Kidney (tissue), 14 donors: ENCODE measurements around the gene RRAD. TPM values are rescaled to one million over a fixed set of nuclear protein-coding genes. Genes with fewer than 3 reads are reported as not detected.
"Not testable (repeated sequence)": the region's sequence is repeated elsewhere in the genome, so short reads cannot be mapped to it uniquely, and the experiment has no call there.

Experiments used
- DNase-seq, 5 donors: peaks; one replicate each; pipeline ENCODE4 v3.0.0-alpha.2; 2013 to 2020
- FAIRE-seq: peaks from 2 replicates; lab custom pipeline; 2012; peaks lifted over from hg19 to GRCh38; lab: Jason Lieb, UNC
- H3K27ac ChIP-seq, 2 donors: one replicate each; pipeline ENCODE4 v1.7.0; 2013; ENCODE audit warnings: low read depth in 2 of 2, low read length in 2 of 2, inconsistent platforms in 1 of 2
- H3K27me3 ChIP-seq: one replicate; pipeline ENCODE4 v1.7.1; 2013; ENCODE audit warnings: low read length, inconsistent platforms; ENCODE audit not compliant: control insufficient read depth, insufficient read depth
- H3K36me3 ChIP-seq, 3 donors: one replicate each; pipeline versions ENCODE4 v1.7.0 to v1.7.1; 2013; ENCODE audit warnings: low read length in 3 of 3, control low read depth in 1 of 3, inconsistent platforms in 1 of 3; ENCODE audit not compliant: insufficient read depth in 3 of 3, control insufficient read depth in 2 of 3
- H3K4me1 ChIP-seq, 3 donors: one replicate each; pipeline versions ENCODE4 v1.7.0 to v1.7.1; 2013; ENCODE audit warnings: low read length in 3 of 3, inconsistent platforms in 1 of 3, low read depth in 1 of 3; ENCODE audit not compliant: control insufficient read depth in 2 of 3, insufficient read depth in 2 of 3
- H3K4me3 ChIP-seq, 3 donors: one replicate each; pipeline versions ENCODE4 v1.7.0 to v1.8.1; 2013; ENCODE audit warnings: low read length in 3 of 3, control low read depth in 1 of 3, inconsistent platforms in 1 of 3
- H3K9ac ChIP-seq, 3 donors: one replicate each; pipeline versions ENCODE4 v1.7.0 to v1.7.1; 2013; ENCODE audit warnings: low read length in 3 of 3, control low read depth in 1 of 3, inconsistent platforms in 1 of 3
- H3K9me3 ChIP-seq, 3 donors: one replicate each; pipeline versions ENCODE4 v1.7.0 to v1.7.1; 2013; ENCODE audit warnings: low read length in 3 of 3, control low read depth in 1 of 3, inconsistent platforms in 1 of 3; ENCODE audit not compliant: control insufficient read depth in 2 of 3, insufficient read depth in 1 of 3
- intact Hi-C: fragments of 100-400 bp; cut with DNase I; formaldehyde crosslinking; loops from one replicate; pipeline ENCODE4 v1.11.1; 2022
- polyA plus RNA-seq: library from polyadenylated mRNA; stranded (reverse); fragments of 350-450 nt; fragmentation: Illumina TruSeq; extraction: RNeasy Lipid Tissue Mini Kit (QIAGEN cat#74804); gene quantifications from one replicate; pipeline ENCODE4 v1.2.3, GENCODE V29; 2014; ENCODE audit warnings: low read depth, low replicate concordance; ENCODE audit not compliant: insufficient read depth
- total RNA-seq: library from RNA; stranded (reverse); fragmentation: NEBNext Ultra II Directional; extraction: Animal tissue kit (Norgen Biotek cat#: 25700); gene quantifications from one replicate; pipeline ENCODE4 v1.2.1, GENCODE V29; 2021
- TF ChIP-seq, protein P1 (sequence below): IDR thresholded peaks from 3 replicates; pipeline ENCODE4 v1.5.1; 2012; ENCODE audit warnings: mild to moderate bottlenecking, moderate library complexity, borderline replicate concordance; ENCODE audit not compliant: insufficient read depth; ENCODE audit errors: extremely low read depth
- donor health status: control.
- donor health status: control.
- donor health status: control.
- donor health status: control.
- donor health status: control.
- donor health status: DM: yes; HTN: yes; CAD: no.
- donor health status: Normal renal cell carcinoma (clear cell type).

The RRAD gene
- total and polyA plus RNA-seq, 2 donors from 2014 or later: 14.3 to 90.9 TPM

DNA sequence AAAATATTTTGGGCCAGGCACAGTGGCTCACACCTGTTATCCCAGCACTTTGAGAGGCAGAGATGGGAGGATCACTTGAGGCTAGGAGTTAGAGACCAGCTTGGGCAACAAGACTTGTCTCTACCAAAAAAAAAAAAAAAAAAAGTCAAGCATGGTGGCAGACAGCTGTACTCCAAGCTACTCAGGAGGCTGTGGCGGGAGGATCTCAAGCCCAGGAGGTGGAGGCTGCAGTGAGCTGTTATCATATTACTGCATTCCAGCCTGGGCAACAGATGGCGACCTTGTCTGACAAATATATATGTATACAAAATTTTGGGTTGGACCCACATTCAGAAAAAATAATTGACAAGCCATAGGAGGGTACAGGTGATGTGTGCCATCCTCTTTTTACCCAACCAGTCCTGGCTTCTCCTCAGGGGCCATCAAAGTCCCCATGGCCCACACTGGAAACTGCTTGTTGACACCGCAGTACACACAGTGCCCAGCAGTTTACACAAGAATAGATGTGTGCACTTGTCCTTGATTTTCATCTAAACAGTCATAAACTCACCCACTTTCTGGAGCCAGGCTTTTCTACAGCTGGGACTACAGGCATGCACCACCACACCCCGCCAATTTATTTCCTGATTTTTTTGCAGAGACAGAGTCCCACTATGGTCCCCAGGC, 11.7 kb upstream of the RRAD start:
- Histone ChIP-seq H3K27me3 (no peaks in the 10 kb centered on the region), H3K9me3 (no peaks in the 10 kb centered on the region), H3K36me3 (peaks cover 0 to 44% (median 27%) of the 10 kb centered on the region in 3 donors), H3K27ac (no peak overlapping the region), H3K9ac (no peak overlapping the region), H3K4me1 (peaks cover 0 to 26% (median 24%) of the 10 kb centered on the region in 3 donors), H3K4me3 (peak overlapping the region in 1 of 3 donors; percentile 96)
- FAIRE-seq: no peak
- TF ChIP-seq, protein P1, sequence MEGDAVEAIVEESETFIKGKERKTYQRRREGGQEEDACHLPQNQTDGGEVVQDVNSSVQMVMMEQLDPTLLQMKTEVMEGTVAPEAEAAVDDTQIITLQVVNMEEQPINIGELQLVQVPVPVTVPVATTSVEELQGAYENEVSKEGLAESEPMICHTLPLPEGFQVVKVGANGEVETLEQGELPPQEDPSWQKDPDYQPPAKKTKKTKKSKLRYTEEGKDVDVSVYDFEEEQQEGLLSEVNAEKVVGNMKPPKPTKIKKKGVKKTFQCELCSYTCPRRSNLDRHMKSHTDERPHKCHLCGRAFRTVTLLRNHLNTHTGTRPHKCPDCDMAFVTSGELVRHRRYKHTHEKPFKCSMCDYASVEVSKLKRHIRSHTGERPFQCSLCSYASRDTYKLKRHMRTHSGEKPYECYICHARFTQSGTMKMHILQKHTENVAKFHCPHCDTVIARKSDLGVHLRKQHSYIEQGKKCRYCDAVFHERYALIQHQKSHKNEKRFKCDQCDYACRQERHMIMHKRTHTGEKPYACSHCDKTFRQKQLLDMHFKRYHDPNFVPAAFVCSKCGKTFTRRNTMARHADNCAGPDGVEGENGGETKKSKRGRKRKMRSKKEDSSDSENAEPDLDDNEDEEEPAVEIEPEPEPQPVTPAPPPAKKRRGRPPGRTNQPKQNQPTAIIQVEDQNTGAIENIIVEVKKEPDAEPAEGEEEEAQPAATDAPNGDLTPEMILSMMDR: no peak
- peak in 1 of 5 donors; percentile 5 for DNase-seq
- intact Hi-C loops: no loop called here

DNA sequence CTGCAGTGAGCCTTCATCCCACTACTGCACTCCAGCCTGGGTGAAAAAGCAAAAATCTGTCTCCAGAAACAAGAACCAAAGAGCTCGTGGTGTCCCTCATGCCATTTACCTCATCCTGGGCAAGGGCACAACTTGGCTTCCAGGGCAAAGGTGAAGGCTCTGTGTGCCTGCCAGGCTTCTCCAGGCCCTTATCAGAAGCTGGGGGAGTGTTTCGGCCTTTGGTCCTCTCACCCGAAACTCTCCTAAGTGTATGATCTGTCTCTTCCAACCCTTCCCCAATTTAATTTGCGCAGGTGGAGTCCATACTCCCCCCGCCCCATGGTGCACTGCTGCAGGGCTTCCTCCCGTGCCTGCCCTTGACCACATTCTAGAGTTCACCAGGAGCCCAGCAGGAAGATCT, 11.1 kb upstream of the RRAD start:
- Histone ChIP-seq H3K27me3 (no peaks in the 10 kb centered on the region), H3K4me3 (peak overlapping the region in 2 of 3 donors; percentile 53 to 96), H3K36me3 (peaks cover 0 to 38% (median 25%) of the 10 kb centered on the region in 3 donors), H3K27ac (peak overlapping the region; percentile 25 to 83), H3K9me3 (no peaks in the 10 kb centered on the region), H3K4me1 (peaks cover 0 to 26% (median 24%) of the 10 kb centered on the region in 3 donors), H3K9ac (peak overlapping the region in 1 of 3 donors; percentile 80)
- intact Hi-C loops: no loop called here
- DNase-seq (peak in 1 of 5 donors; percentile 37), FAIRE-seq (no peak)
- TF ChIP-seq, protein P1: no peak

DNA sequence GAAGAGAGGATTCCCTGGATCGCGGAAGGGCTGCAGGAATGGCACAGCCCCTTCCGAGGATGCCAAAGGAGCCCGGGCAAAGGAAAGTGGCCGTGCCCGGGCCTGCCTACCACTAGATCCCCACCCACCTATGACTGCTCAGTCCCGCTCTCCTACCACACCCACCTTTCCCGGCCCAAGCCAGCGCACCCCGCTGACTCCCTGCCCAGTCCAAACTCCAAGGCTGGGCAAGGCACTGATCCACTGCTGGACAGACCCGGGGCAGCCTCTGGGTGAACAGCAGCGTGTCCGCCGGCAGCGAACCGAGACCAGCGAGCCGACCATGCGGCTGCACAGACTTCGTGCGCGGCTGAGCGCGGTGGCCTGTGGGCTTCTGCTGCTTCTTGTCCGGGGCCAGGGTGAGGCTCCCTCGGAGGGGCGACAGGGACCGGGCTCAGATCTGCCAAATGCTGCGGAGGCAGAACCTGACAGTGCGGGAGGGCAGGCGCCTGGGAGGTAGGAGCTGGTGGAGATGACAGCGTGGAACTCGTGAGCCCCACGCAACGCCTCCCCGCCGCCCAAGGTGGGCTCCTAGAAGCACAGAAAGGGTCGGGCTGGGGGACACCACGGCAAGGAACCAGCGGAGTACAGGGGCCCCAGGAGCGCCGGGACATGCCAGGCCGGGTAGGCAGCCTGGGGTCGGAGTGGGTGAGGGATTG, 10.1 kb upstream of the RRAD start, which contains the start of gene CES2:
Gene CES2, plus strand, starts transcription at position 203 of the 698 bp plus-strand sequence. Its CDS starts 120 bp downstream, at position 323.
- peak; percentile 68 to 91 (median 72) for DNase-seq
- intact Hi-C loops: no loop called here
- Histone ChIP-seq H3K27me3 (no peaks in the 10 kb centered on the region), H3K9ac (peak within 1 kb of the TSS; percentile 86 to 96 (median 90)), H3K9me3 (no peaks in the 10 kb centered on the region), H3K4me3 (peak within 1 kb of the TSS; percentile 92 to 97 (median 96)), H3K4me1 (peaks cover 0 to 26% (median 24%) of the 10 kb centered on the region in 3 donors), H3K36me3 (peaks cover 0 to 28% (median 17%) of the 10 kb centered on the region in 3 donors), H3K27ac (peak within 1 kb of the TSS; percentile 92 to 97)
- TF ChIP-seq, protein P1: no peak
- no peak for FAIRE-seq

DNA sequence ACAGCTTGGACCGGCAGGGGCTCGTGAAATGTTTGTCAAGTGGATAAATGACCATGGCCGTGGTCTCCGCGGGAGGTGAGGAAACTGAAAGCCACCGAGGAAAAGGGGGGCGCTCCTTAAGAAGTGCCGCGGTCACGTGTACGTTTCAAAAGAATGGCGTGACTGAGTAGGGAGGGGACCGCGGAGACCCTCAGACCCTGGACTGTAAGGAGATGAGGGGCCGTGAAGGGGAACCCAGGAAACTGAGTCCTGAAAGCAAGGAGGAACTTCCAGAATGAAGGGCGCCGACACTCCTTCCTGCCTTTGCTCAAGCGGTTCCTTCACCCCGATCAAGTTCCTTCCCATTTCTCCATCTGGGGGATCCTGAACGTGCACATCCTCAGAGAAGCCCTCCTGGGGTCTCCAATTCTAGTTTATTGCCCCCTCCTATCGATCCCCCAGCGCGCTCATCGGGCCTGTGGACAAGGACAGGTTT, 9.5 kb upstream of the RRAD start:
- H3K4me3 ChIP-seq: peak overlapping the region; percentile 92 to 97 (median 96)
- FAIRE-seq, H3K27me3 ChIP-seq, intact Hi-C loops, H3K9me3 ChIP-seq: not testable (repeated sequence)
- H3K9ac ChIP-seq: peak overlapping the region; percentile 23 to 96 (median 86)
- H3K4me1 ChIP-seq: peaks cover 0 to 29% (median 24%) of the 10 kb centered on the region in 3 donors
- peaks cover 0 to 24% (median 13%) of the 10 kb centered on the region in 3 donors for H3K36me3 ChIP-seq
- peak overlapping the region; percentile 92 to 97 for H3K27ac ChIP-seq
- DNase-seq: peak in 1 of 5 donors; percentile 19
